ENCODE measurements around the gene PPFIA2.

GRCh38 chr12:81692008-81692407 lies 67.1 kb downstream of the PPFIA2 start:
- TF ChIP-seq CTCF (conservative IDR thresholded peaks at IDR 0.05; ENCODE audit: low read length) (no peak), EZH2phosphoT487 (IDR thresholded peaks at IDR 0.05; ENCODE audit: borderline replicate concordance) (no peak)

Measured in Loucy (cell line).